Sigmoid colon (tissue), 7 donors: ENCODE results near the gene SLC35E4. TPM values are rescaled to one million over a fixed set of nuclear protein-coding genes. Genes with fewer than 3 reads are reported as not detected.

ENCODE experiments used
- DNase-seq: peaks from one replicate; pipeline ENCODE4 v3.0.0-alpha.2; 2019
- H3K27ac ChIP-seq, 4 donors: fragments of 200-600 bp; sonication (generic); one replicate each; pipeline ENCODE4 v1.5.1; 2016 to 2019; ENCODE audit warnings: mild to moderate bottlenecking in 1 of 4
- H3K27me3 ChIP-seq, 3 donors: fragments of 200-600 bp; sonication (generic); one replicate each; pipeline ENCODE4 v1.5.1; 2019; ENCODE audit warnings: mild to moderate bottlenecking in 1 of 3
- H3K36me3 ChIP-seq, 4 donors: fragments of 200-600 bp; sonication (generic); one replicate each; pipeline ENCODE4 v1.5.1; 2016 to 2019
- H3K4me1 ChIP-seq, 4 donors: fragments of 200-600 bp; sonication (generic); one replicate each; pipeline ENCODE4 v1.5.1; 2017 to 2019
- H3K4me3 ChIP-seq, 4 donors: fragments of 200-600 bp; sonication (generic); one replicate each; pipeline ENCODE4 v1.5.1; 2017 to 2019; ENCODE audit warnings: mild to moderate bottlenecking in 2 of 4, moderate library complexity in 1 of 4
- H3K9me3 ChIP-seq, 4 donors: fragments of 200-600 bp in 3 of 4; sonication (generic) in 3 of 4; one replicate each; pipeline versions ENCODE4 v1.5.1 to v1.6.1; 2013 to 2019
- EP300 ChIP-seq, 4 donors: sonication (generic); formaldehyde crosslinking; IDR thresholded peaks; one replicate each; pipeline ENCODE4 v1.6.1; 2017; ENCODE audit warnings: antibody characterized with exemption in 4 of 4
- POLR2A ChIP-seq, 2 donors: fragments of 450-650 bp; IDR thresholded peaks; one replicate each; pipeline ENCODE4 v1.6.1; 2016; ENCODE audit warnings: antibody characterized with exemption in 2 of 2, mild to moderate bottlenecking in 2 of 2, moderate library complexity in 2 of 2
- POLR2AphosphoS5 ChIP-seq, 4 donors: sonication (generic); formaldehyde crosslinking; IDR thresholded peaks; one replicate each; pipeline ENCODE4 v1.6.1; 2017; ENCODE audit warnings: antibody characterized with exemption in 4 of 4
- WGBS, 2 donors: extraction: QIAGEN DNeasy Blood & Tissue Kit; methylation state at CpG; one replicate each; pipeline ENCODE4 v1.1.7; 2013; 5-methylcytosine and 5-hydroxymethylcytosine counted together
- intact Hi-C: fragments of 100-400 bp; cut with DNase I; formaldehyde crosslinking; loops from one replicate; pipeline ENCODE4 v1.15.1; 2023
- polyA plus RNA-seq, 3 donors: library from polyadenylated mRNA; stranded (reverse); fragments of 200-250 nt; gene quantifications; one replicate each; pipeline ENCODE4 v1.2.3, GENCODE V29; 2013
- total RNA-seq, 4 donors: library from RNA; depleted of rRNA; stranded (reverse); fragments of >200 nt; gene quantifications; one replicate each; pipeline ENCODE4 v1.1.0, GENCODE V29; 2016
- TF ChIP-seq, protein P1 (sequence below), 4 experiments: fragments of 450-650 bp in 3 of 4; fragments of 200-600 bp in 1 of 4; IDR thresholded peaks; one replicate each; pipeline ENCODE4 v1.5.1; 2016 to 2019; ENCODE audit warnings: antibody characterized with exemption in 4 of 4, mild to moderate bottlenecking in 3 of 4, moderate library complexity in 2 of 4
- donor health status: healthy with polysubstance abuse.
- donor health status: Bipolar disorder and iron deficiency.
- donor health status: healthy.

Gene SLC35E4
- total and polyA plus RNA-seq, 7 donors, result 1.2 to 7.7 (median 5.0) TPM

DNA sequence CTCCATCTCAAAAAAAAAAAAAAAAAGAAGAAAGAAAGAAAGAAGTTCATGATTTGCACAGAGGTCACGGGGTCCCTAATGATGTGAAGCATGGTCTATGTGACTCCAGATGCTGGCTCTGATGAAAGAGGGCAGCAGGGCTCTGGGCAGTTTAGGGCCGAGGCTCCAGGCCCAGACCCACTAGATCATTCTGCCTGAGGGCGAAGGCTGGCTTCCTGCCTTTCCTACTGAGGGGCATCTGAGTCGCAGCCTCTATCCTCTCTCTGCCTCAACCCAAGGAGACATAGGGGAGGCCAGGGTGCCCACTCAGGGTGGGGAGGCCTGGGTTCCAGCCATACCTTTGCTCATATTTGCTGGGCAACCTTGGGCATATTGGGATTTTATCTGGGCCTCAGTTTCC is 4.8 kb downstream of the SLC35E4 start:
- no peak overlapping the region for H3K4me3 ChIP-seq
- 95 to 97% methylated on average over 4 of the region's 4 CpGs for WGBS, 2 donors
- DNase-seq, result no peak
- peaks cover 0 to 43% (median 25%) of the 10 kb centered on the region in 4 donors for H3K4me1 ChIP-seq
- TF ChIP-seq POLR2A (IDR thresholded peaks at IDR 0.05) (no peak), POLR2AphosphoS5 (IDR thresholded peaks at IDR 0.05) (no peak), EP300 (IDR thresholded peaks at IDR 0.05) (no peak)
- TF ChIP-seq, protein P1, sequence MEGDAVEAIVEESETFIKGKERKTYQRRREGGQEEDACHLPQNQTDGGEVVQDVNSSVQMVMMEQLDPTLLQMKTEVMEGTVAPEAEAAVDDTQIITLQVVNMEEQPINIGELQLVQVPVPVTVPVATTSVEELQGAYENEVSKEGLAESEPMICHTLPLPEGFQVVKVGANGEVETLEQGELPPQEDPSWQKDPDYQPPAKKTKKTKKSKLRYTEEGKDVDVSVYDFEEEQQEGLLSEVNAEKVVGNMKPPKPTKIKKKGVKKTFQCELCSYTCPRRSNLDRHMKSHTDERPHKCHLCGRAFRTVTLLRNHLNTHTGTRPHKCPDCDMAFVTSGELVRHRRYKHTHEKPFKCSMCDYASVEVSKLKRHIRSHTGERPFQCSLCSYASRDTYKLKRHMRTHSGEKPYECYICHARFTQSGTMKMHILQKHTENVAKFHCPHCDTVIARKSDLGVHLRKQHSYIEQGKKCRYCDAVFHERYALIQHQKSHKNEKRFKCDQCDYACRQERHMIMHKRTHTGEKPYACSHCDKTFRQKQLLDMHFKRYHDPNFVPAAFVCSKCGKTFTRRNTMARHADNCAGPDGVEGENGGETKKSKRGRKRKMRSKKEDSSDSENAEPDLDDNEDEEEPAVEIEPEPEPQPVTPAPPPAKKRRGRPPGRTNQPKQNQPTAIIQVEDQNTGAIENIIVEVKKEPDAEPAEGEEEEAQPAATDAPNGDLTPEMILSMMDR (IDR thresholded peaks at IDR 0.05), result no peak
- H3K27ac ChIP-seq, result no peak overlapping the region
- H3K27me3 ChIP-seq, result no peaks in the 10 kb centered on the region
- H3K36me3 ChIP-seq, result no peaks in the 10 kb centered on the region
- intact Hi-C loops, result no loop called here
- H3K9me3 ChIP-seq, result no peaks in the 10 kb centered on the region

DNA sequence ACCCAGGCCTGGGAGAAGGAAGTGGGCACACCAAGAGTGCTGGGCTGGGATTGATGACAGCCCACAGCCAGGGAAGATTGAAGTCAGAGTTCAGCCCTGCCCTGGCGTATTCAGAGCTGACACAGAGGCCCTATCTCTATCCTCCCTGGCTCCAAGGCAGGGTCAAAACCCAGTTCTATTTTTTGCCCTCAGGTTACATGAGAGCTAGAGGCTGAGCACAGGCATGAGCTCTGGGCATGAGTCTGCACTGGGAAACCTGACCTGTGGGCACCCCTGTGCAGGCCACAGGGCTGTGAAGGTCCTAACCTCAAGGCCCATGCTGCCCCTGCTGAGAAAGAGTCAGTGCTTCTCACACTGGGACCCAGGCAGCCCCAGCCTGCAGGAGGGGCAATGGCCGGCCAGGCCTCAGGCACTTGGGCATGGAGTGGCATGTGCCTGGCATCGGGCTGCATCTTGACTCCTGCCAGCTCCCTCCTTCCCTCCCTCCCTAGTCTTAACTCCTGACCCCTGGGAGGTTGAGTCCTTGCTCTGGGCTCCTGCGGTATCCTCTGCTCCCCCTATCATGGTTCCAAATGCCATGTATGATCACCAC is 5.4 kb downstream of the SLC35E4 start:
- WGBS, 2 donors, result 86 to 93% methylated on average over 4 of the region's 4 CpGs
- Histone ChIP-seq H3K4me3 (no peak overlapping the region), H3K27ac (no peak overlapping the region), H3K9me3 (no peaks in the 10 kb centered on the region), H3K27me3 (no peaks in the 10 kb centered on the region), H3K4me1 (peaks cover 0 to 42% (median 23%) of the 10 kb centered on the region in 4 donors), H3K36me3 (no peaks in the 10 kb centered on the region)
- no peak for TF ChIP-seq POLR2AphosphoS5 (IDR thresholded peaks at IDR 0.05)
- no peak for TF ChIP-seq EP300 (IDR thresholded peaks at IDR 0.05)
- TF ChIP-seq, protein P1 (IDR thresholded peaks at IDR 0.05), result no peak
- no peak for TF ChIP-seq POLR2A (IDR thresholded peaks at IDR 0.05)
- intact Hi-C loops, result no loop called here
- no peak for DNase-seq

DNA sequence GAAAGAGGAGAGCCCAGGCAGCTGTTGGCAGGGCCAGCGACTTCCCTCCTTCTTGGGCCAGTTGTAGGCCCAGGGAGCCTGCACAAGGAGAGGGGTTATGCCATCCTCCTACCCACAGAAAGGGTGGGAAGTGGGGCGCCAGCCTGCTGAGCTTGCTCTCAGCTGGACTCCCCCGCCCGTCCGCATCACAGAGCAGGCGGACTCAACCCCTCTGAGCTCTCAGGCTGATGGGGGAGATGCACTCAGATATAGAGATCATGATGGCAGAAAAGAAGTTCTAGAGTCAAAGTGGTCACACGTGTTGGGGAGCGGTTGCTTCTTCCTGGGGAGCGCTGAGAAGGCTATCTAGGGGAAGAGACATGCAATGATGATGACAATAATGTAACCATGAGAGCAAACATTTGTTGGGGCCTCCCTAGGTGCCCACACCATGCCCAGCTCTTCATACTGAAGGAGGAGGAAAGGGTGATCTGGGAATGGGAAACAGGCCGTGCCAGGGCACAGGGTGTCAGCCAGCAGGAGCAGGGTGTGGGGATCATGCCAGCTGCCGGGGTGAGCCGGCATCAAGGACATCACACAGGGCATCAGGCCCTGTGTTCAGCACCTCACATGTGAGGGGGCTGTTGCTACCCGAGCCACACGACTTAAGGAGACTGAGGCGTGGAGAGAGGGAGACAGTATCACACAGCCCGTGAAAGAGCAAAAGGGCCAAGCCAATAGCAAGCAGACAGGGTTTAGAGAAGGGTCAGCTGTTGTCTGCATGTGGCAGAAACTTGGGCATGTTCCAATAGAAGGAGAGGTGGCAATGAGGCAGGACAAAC is 7.7 kb downstream of the SLC35E4 start:
- no peaks in the 10 kb centered on the region for H3K9me3 ChIP-seq
- intact Hi-C loops, result no loop called here
- H3K27ac ChIP-seq, result no peak overlapping the region
- TF ChIP-seq, protein P1 (IDR thresholded peaks at IDR 0.05), result no peak
- TF ChIP-seq POLR2A (IDR thresholded peaks at IDR 0.05) (no peak), POLR2AphosphoS5 (IDR thresholded peaks at IDR 0.05) (no peak), EP300 (IDR thresholded peaks at IDR 0.05) (no peak)
- WGBS, 2 donors, result 82 to 86% methylated on average over 16 of the region's 16 CpGs
- DNase-seq, result no peak
- no peak overlapping the region for H3K4me3 ChIP-seq
- peaks cover 0 to 5% (median 0%) of the 10 kb centered on the region in 4 donors for H3K36me3 ChIP-seq
- H3K4me1 ChIP-seq, result peaks cover 0 to 21% (median 2%) of the 10 kb centered on the region in 4 donors
- H3K27me3 ChIP-seq, result no peaks in the 10 kb centered on the region

DNA sequence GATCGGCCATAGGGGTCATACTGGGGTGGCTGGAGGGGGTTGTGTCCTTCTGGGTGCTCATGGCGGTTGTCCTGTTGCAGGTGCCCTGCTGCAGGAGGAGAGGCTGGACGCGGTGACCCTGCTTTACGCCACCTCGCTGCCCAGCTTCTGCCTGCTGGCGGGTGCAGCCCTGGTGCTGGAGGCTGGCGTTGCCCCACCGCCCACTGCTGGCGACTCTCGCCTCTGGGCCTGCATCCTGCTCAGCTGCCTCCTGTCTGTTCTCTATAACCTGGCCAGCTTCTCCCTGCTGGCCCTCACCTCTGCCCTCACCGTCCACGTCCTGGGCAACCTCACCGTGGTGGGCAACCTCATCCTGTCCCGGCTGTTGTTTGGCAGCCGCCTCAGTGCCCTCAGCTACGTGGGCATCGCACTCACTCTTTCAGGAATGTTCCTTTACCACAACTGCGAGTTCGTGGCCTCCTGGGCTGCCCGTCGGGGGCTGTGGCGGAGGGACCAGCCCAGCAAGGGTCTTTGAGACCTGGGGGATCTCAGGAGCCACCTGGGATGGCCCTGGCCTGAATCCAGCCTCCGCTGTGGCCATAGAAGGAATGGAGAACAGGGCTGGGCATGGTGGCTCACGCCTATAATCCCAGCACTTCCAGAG is 11.1 kb downstream of the SLC35E4 start:
- H3K4me1 ChIP-seq, result peaks cover 0 to 5% (median 2%) of the 10 kb centered on the region in 4 donors
- H3K9me3 ChIP-seq, result no peaks in the 10 kb centered on the region
- WGBS, 2 donors, result 93 to 95% methylated on average over 25 of the region's 25 CpGs
- intact Hi-C loops, result no loop called here
- no peak overlapping the region for H3K27ac ChIP-seq
- no peak for DNase-seq
- H3K36me3 ChIP-seq, result peaks cover 0 to 5% (median 0%) of the 10 kb centered on the region in 4 donors
- TF ChIP-seq POLR2A (IDR thresholded peaks at IDR 0.05) (no peak), EP300 (IDR thresholded peaks at IDR 0.05) (no peak), POLR2AphosphoS5 (IDR thresholded peaks at IDR 0.05) (no peak)
- TF ChIP-seq, protein P1 (IDR thresholded peaks at IDR 0.05), result no peak
- H3K27me3 ChIP-seq, result no peaks in the 10 kb centered on the region
- H3K4me3 ChIP-seq, result no peak overlapping the region
